IMR-90 (cell line): Measurements from ENCODE around the gene INPP5F. TPM values are rescaled to one million over a fixed set of nuclear protein-coding genes. Genes with fewer than 3 reads are reported as not detected.

Experiments used
- ATAC-seq: fragments of 200-7000 bp; cut with Tn5 transposase; 2 replicates; pipeline ENCODE4 v1.9.1; 2020; ENCODE audit warnings: low read depth, mild to moderate bottlenecking, moderate library complexity
- BruUV-seq: library from RNA; stranded (reverse); fragments of 400-500 nt; replicated peaks from 2 replicates; lab custom pipeline; 2021; lab: Mats Ljungman, UMichigan
- CTCF ChIA-PET: fragments of 300-600 bp; formaldehyde crosslinking; extraction: SDS; loops from one replicate; lab custom pipeline; 2021; ENCODE audit warnings: antibody characterized with exemption; lab: Yijun Ruan, JAX
- POLR2A ChIA-PET: fragments of 300-600 bp; sonication (Branson Sonifier 250); formaldehyde crosslinking; loops from one replicate; lab custom pipeline; 2022; ENCODE audit warnings: antibody characterized with exemption; ENCODE audit not compliant: unreplicated experiment; lab: Charles Lee
- DNase-seq: peaks from one replicate; pipeline ENCODE4 v3.0.0; 2013
- H2AFZ ChIP-seq: replicated peaks from 2 replicates; pipeline ENCODE3; 2013; ENCODE audit warnings: low read length, mild to moderate bottlenecking; ENCODE audit not compliant: poor library complexity
- H2AK5ac ChIP-seq: 2 replicates; pipeline ENCODE4 v1.6.1; 2013; ENCODE audit warnings: low read depth, low read length, inconsistent platforms
- H2AK9ac ChIP-seq: replicated peaks from 2 replicates; pipeline ENCODE3; 2013; ENCODE audit warnings: mild to moderate bottlenecking, low read depth, low read length, moderate library complexity; ENCODE audit not compliant: poor library complexity
- H2BK120ac ChIP-seq: 2 replicates; pipeline ENCODE4 v1.6.1; 2013; ENCODE audit warnings: low read depth, low read length, inconsistent platforms
- H2BK15ac ChIP-seq: 3 replicates; pipeline ENCODE4 v1.6.1; 2013; ENCODE audit warnings: low read depth, low read length, inconsistent platforms
- H2BK20ac ChIP-seq: 2 replicates; pipeline ENCODE4 v1.6.1; 2013; ENCODE audit warnings: low read depth, mild to moderate bottlenecking, inconsistent platforms, low read length, moderate library complexity
- H2BK5ac ChIP-seq: 2 replicates; pipeline ENCODE4 v1.6.1; 2013; ENCODE audit warnings: mild to moderate bottlenecking, low read depth, low read length, inconsistent platforms; ENCODE audit not compliant: poor library complexity, severe bottlenecking
- H3K14ac ChIP-seq: replicated peaks from 2 replicates; pipeline ENCODE4 v1.6.1; 2013; ENCODE audit warnings: low read depth, low read length, inconsistent platforms
- H3K18ac ChIP-seq: 2 replicates; pipeline ENCODE4 v1.6.1; 2013; ENCODE audit warnings: low read depth, low read length, control low read depth
- H3K23ac ChIP-seq: 2 replicates; pipeline ENCODE4 v1.6.1; 2013; ENCODE audit warnings: low read depth, low read length, inconsistent platforms
- H3K27ac ChIP-seq: 2 replicates; pipeline ENCODE4 v1.5.1; 2013; ENCODE audit warnings: mild to moderate bottlenecking, control low read depth, low read length; ENCODE audit not compliant: insufficient read depth
- H3K27me3 ChIP-seq: 2 replicates; pipeline ENCODE4 v1.6.1; 2013; ENCODE audit warnings: low read length; ENCODE audit not compliant: control insufficient read depth, insufficient read depth
- H3K36me3 ChIP-seq: 2 replicates; pipeline ENCODE4 v1.6.1; 2013; ENCODE audit warnings: low read length, mixed read lengths; ENCODE audit not compliant: control insufficient read depth, insufficient read depth
- H3K4ac ChIP-seq: 2 replicates; pipeline ENCODE4 v1.6.1; 2013; ENCODE audit warnings: low read depth, low read length, inconsistent platforms
- H3K4me1 ChIP-seq: 2 replicates; pipeline ENCODE4 v1.6.1; 2013; ENCODE audit warnings: low read length, mixed read lengths; ENCODE audit not compliant: control insufficient read depth, insufficient read depth
- H3K4me2 ChIP-seq: 2 replicates; pipeline ENCODE4 v1.6.1; 2013; ENCODE audit warnings: low read depth, mild to moderate bottlenecking, control low read depth, low read length, moderate library complexity
- H3K4me3 ChIP-seq: 2 replicates; pipeline ENCODE4 v1.5.1; 2013; ENCODE audit warnings: low read depth, mild to moderate bottlenecking, control low read depth, low read length, moderate library complexity; ENCODE audit not compliant: insufficient read depth
- H3K56ac ChIP-seq: 2 replicates; pipeline ENCODE4 v1.6.1; 2013; ENCODE audit warnings: low read length, inconsistent platforms; ENCODE audit not compliant: insufficient read depth; ENCODE audit errors: extremely low read depth
- H3K79me1 ChIP-seq, 2 experiments: 2 replicates each; pipeline ENCODE4 v1.6.1; 2013; ENCODE audit warnings: low read length in 2 of 2, inconsistent platforms in 1 of 2, low read depth in 1 of 2
- H3K9ac ChIP-seq: 2 replicates; pipeline ENCODE4 v1.6.1; 2013; ENCODE audit warnings: low read depth, low read length, control low read depth
- H3K9me1 ChIP-seq: 2 replicates; pipeline ENCODE4 v1.6.1; 2013; ENCODE audit warnings: low read length, inconsistent platforms; ENCODE audit not compliant: insufficient read depth
- H3K9me3 ChIP-seq: 2 replicates; pipeline ENCODE4 v1.6.1; 2013; ENCODE audit warnings: low read length; ENCODE audit not compliant: control insufficient read depth, insufficient read depth
- H4K20me1 ChIP-seq: 2 replicates; pipeline ENCODE4 v1.6.1; 2013; ENCODE audit warnings: low read length, inconsistent platforms; ENCODE audit not compliant: insufficient read depth
- H4K5ac ChIP-seq: 2 replicates; pipeline ENCODE4 v1.6.1; 2013; ENCODE audit warnings: mild to moderate bottlenecking, low read depth, low read length, control low read depth
- H4K8ac ChIP-seq, 2 experiments: 2 replicates each; pipeline ENCODE4 v1.6.1; 2013; ENCODE audit warnings: low read depth in 2 of 2, low read length in 2 of 2, control low read depth in 1 of 2, inconsistent platforms in 1 of 2
- H4K91ac ChIP-seq: 2 replicates; pipeline ENCODE4 v1.6.1; 2013; ENCODE audit warnings: low read depth, low read length, inconsistent platforms; ENCODE audit not compliant: insufficient read depth
- BHLHE40 ChIP-seq: fragments of 150-350 bp; IDR thresholded peaks from 2 replicates; pipeline ENCODE4 v1.6.1; 2016; ENCODE audit warnings: mild to moderate bottlenecking, low read depth, low read length
- CHD1 ChIP-seq: IDR thresholded peaks from 2 replicates; pipeline ENCODE4 v1.6.1; 2012; ENCODE audit warnings: low read depth, low read length, improper control_type of control experiment
- FOS ChIP-seq: fragments of 150-350 bp; IDR thresholded peaks from 2 replicates; pipeline ENCODE4 v1.6.1; 2016; ENCODE audit warnings: low read depth, low read length
- MAZ ChIP-seq: IDR thresholded peaks from 2 replicates; pipeline ENCODE4 v1.6.1; 2012; ENCODE audit warnings: low read depth, mild to moderate bottlenecking, low read length, improper control_type of control experiment, moderate library complexity, borderline replicate concordance
- MXI1 ChIP-seq: IDR thresholded peaks from 2 replicates; pipeline ENCODE4 v1.6.1; 2012; ENCODE audit warnings: low read depth, mild to moderate bottlenecking, low read length, moderate library complexity, borderline replicate concordance
- NFE2L2 ChIP-seq: fragments of 150-350 bp; IDR thresholded peaks from 2 replicates; pipeline ENCODE4 v1.6.1; 2016; ENCODE audit warnings: low read depth, mild to moderate bottlenecking, low read length
- POLR2A ChIP-seq: IDR thresholded peaks from 2 replicates; pipeline ENCODE4 v1.6.1; 2012; ENCODE audit warnings: mild to moderate bottlenecking, low read depth, low read length
- RAD21 ChIP-seq: IDR thresholded peaks from 2 replicates; pipeline ENCODE4 v1.6.1; 2012; ENCODE audit warnings: low read length, improper control_type of control experiment
- RCOR1 ChIP-seq: IDR thresholded peaks from 2 replicates; pipeline ENCODE4 v1.6.1; 2012; ENCODE audit warnings: mild to moderate bottlenecking, low read length, improper control_type of control experiment; ENCODE audit not compliant: insufficient replicate concordance
- RFX5 ChIP-seq: IDR thresholded peaks from 2 replicates; pipeline ENCODE4 v1.8.0; 2012; ENCODE audit warnings: low read depth, mild to moderate bottlenecking, low read length, moderate library complexity
- SMC3 ChIP-seq: fragments of 150-350 bp; IDR thresholded peaks from 2 replicates; pipeline ENCODE4 v1.6.1; 2016; ENCODE audit warnings: low read depth, mild to moderate bottlenecking, antibody characterized with exemption, low read length, moderate library complexity
- WGBS, 2 experiments: methylation state at CpG; one replicate each; pipeline versions ENCODE4 v1.1.5 to v1.1.7; 2013; ENCODE audit warnings: missing lambda C conversion rate in 2 of 2; ENCODE audit not compliant: insufficient read length in 1 of 2; ENCODE audit errors: extremely low coverage in 2 of 2; 5-methylcytosine and 5-hydroxymethylcytosine counted together
- dilution Hi-C: fragments of 300-500 bp; cut with HindIII; formaldehyde crosslinking; loops from one replicate; pipeline ENCODE4 v1.14.3; 2018; ENCODE audit warnings: low sequenced_read_pairs; ENCODE audit not compliant: unreplicated experiment
- in situ Hi-C: fragments of 300-500 bp; cut with MboI; formaldehyde crosslinking; loops from 3 replicates; pipeline ENCODE4 v1.14.3; 2019; ENCODE audit warnings: low sequenced_read_pairs, inconsistent platforms, mixed read lengths
- intact Hi-C: fragments of 100-400 bp; cut with micrococcal nuclease; formaldehyde crosslinking; loops from 2 replicates; pipeline ENCODE4 v1.10.0; 2022
- polyA plus RNA-seq, 3 experiments: library from polyadenylated mRNA; depleted of rRNA; stranded (reverse); fragments of >200 nt; gene quantifications; 2 replicates each; pipeline ENCODE4 v1.2.3, GENCODE V29; 2012; ENCODE audit warnings: low replicate concordance in 1 of 3
- total RNA-seq: library from RNA; depleted of rRNA; stranded (reverse); fragments of >200 nt; gene quantifications from 2 replicates; pipeline ENCODE4 v1.2.3, GENCODE V29; 2012
- TF ChIP-seq, protein P1 (sequence below): conservative IDR thresholded peaks from 2 replicates; pipeline ENCODE4 v1.5.1; 2012; ENCODE audit warnings: mild to moderate bottlenecking, low read depth, low read length, improper control_type of control experiment
- TF ChIP-seq, protein P2 (sequence below): fragments of 150-350 bp; IDR thresholded peaks from 2 replicates; pipeline ENCODE4 v1.6.1; 2016; ENCODE audit warnings: low read depth, mild to moderate bottlenecking, low read length, moderate library complexity, borderline replicate concordance
- TF ChIP-seq, protein P3 (sequence below): fragments of 150-350 bp; IDR thresholded peaks from 2 replicates; pipeline ENCODE4 v1.6.1; 2017; ENCODE audit warnings: mild to moderate bottlenecking, antibody characterized with exemption, low read length, low read depth

The INPP5F gene
- total and polyA plus RNA-seq, 2 of the 4 experiments (the other 2 are of a cell fraction) = 19.0 to 29.6 TPM

DNA sequence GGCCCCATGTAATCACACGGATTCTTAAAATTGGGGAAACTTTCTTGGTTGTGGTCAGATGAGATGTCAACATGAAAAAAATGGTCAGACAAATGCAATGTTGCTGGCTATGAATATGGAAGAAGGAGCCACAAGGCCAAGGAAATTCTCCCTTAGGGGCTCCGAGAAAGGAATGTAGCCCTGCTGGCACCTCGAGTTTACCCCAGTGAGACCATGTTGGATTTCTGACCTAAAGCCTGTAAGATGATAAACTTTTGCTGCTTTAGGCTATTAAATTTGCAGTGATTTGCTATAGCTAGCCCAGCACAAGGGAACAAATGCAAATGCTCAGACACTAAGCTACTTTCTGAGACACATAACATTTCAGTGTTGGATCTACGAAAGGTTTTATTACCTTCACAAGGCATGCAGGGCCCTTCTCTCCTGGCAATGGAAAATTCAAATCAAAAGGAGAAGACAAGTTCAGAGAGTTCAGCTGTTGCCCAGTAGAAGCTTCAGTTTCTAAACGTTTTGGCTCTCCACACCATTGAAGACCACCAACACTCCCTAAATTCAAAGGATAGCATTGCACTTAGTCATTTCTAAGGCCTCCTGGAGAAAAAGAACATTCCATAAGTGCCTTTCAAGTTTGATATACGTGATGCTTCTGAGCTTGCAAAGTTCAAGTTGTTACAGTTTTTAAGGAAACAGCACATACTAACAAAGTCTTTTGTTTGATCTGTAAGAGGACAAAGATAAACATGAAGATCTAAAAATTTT lies 123.4 kb downstream of the INPP5F start:
- H3K23ac ChIP-seq = peak overlapping the region; percentile 88
- ATAC-seq (peak; percentile 91), DNase-seq (peak; percentile 76)
- peak overlapping the region; percentile 92 for H2BK120ac ChIP-seq
- WGBS, 2 experiments = no CpG with 5 or more reads among the region's 6 CpGs
- H2BK5ac ChIP-seq = peak overlapping the region; percentile 93
- H4K20me1 ChIP-seq = no peaks in the 10 kb centered on the region
- H2BK20ac ChIP-seq = peak overlapping the region; percentile 86
- TF ChIP-seq, protein P1, sequence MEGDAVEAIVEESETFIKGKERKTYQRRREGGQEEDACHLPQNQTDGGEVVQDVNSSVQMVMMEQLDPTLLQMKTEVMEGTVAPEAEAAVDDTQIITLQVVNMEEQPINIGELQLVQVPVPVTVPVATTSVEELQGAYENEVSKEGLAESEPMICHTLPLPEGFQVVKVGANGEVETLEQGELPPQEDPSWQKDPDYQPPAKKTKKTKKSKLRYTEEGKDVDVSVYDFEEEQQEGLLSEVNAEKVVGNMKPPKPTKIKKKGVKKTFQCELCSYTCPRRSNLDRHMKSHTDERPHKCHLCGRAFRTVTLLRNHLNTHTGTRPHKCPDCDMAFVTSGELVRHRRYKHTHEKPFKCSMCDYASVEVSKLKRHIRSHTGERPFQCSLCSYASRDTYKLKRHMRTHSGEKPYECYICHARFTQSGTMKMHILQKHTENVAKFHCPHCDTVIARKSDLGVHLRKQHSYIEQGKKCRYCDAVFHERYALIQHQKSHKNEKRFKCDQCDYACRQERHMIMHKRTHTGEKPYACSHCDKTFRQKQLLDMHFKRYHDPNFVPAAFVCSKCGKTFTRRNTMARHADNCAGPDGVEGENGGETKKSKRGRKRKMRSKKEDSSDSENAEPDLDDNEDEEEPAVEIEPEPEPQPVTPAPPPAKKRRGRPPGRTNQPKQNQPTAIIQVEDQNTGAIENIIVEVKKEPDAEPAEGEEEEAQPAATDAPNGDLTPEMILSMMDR = no peak
- TF ChIP-seq SMC3 (no peak), MXI1 (no peak), RFX5 (no peak), RAD21 (no peak), MAZ (no peak), RCOR1 (no peak), CHD1 (no peak), BHLHE40 (no peak), NFE2L2 (no peak), POLR2A (no peak), FOS (no peak)
- TF ChIP-seq, protein P2, sequence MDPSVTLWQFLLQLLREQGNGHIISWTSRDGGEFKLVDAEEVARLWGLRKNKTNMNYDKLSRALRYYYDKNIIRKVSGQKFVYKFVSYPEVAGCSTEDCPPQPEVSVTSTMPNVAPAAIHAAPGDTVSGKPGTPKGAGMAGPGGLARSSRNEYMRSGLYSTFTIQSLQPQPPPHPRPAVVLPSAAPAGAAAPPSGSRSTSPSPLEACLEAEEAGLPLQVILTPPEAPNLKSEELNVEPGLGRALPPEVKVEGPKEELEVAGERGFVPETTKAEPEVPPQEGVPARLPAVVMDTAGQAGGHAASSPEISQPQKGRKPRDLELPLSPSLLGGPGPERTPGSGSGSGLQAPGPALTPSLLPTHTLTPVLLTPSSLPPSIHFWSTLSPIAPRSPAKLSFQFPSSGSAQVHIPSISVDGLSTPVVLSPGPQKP = no peak
- TF ChIP-seq, protein P3, sequence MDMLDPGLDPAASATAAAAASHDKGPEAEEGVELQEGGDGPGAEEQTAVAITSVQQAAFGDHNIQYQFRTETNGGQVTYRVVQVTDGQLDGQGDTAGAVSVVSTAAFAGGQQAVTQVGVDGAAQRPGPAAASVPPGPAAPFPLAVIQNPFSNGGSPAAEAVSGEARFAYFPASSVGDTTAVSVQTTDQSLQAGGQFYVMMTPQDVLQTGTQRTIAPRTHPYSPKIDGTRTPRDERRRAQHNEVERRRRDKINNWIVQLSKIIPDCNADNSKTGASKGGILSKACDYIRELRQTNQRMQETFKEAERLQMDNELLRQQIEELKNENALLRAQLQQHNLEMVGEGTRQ = no peak
- peak overlapping the region; percentile 85 for H3K14ac ChIP-seq
- no peaks in the 10 kb centered on the region for H3K27me3 ChIP-seq
- no peak overlapping the region for H3K9ac ChIP-seq
- H4K8ac ChIP-seq = peak overlapping the region; percentile 5 to 74; a peak in 3 of 4 replicates
- H3K56ac ChIP-seq = peak overlapping the region; percentile 52; the same call in 1 of the 2 replicates
- H2AK9ac ChIP-seq = no peak overlapping the region
- H3K9me1 ChIP-seq = peaks cover 7% of the 10 kb centered on the region; the same call in 1 of the 2 replicates
- in situ Hi-C loops (no loop called here), dilution Hi-C loops (no loop called here), intact Hi-C loops (loop anchor here (2.0 kb wide), 1 partner anchor 20 kb away; no protein-coding TSS in a partner anchor)
- H3K79me1 ChIP-seq = peaks cover 49 to 50% of the 10 kb centered on the region in 2 experiments
- H3K36me3 ChIP-seq = peaks cover 28% of the 10 kb centered on the region
- peaks cover 10% of the 10 kb centered on the region for H3K4me1 ChIP-seq
- ChIA-PET POLR2A (no interaction called here), CTCF (interaction anchor here (0.5 to 1.3 kb wide), 4 partner anchors 11 to 104 kb away, joined by 3 to 4 read pairs (median 4); no protein-coding TSS in a partner anchor)
- peak overlapping the region; percentile 5 for H2AK5ac ChIP-seq
- peak overlapping the region; percentile 65; the same call in 1 of the 2 replicates for H4K5ac ChIP-seq
- no peak overlapping the region for H2AFZ ChIP-seq
- BruUV-seq = no TSS peak
- peak overlapping the region; percentile 39; the same call in 2 of the 3 replicates for H2BK15ac ChIP-seq
- peak overlapping the region; percentile 16; the same call in 1 of the 2 replicates for H3K18ac ChIP-seq
- peak overlapping the region; percentile 79 for H3K27ac ChIP-seq
- no peaks in the 10 kb centered on the region for H3K9me3 ChIP-seq
- peak overlapping the region; percentile 81 for H3K4ac ChIP-seq
- peak overlapping the region; percentile 67 for H4K91ac ChIP-seq
- H3K4me2 ChIP-seq = peak overlapping the region; percentile 3; the same call in 1 of the 2 replicates
- H3K4me3 ChIP-seq = no peak overlapping the region
